NK-92 (cell line): ENCODE measurements around the gene GALR3.

Experiments used
- DNase-seq: peaks from one replicate; lab custom pipeline; 2025; ENCODE audit not compliant: unreplicated experiment; lab: John Stamatoyannopoulos, UW

GALR3 gene

GRCh38 chr22:37865510-37865909 lies 42.3 kb downstream of the GALR3 start:
- no peak for DNase-seq

DNA sequence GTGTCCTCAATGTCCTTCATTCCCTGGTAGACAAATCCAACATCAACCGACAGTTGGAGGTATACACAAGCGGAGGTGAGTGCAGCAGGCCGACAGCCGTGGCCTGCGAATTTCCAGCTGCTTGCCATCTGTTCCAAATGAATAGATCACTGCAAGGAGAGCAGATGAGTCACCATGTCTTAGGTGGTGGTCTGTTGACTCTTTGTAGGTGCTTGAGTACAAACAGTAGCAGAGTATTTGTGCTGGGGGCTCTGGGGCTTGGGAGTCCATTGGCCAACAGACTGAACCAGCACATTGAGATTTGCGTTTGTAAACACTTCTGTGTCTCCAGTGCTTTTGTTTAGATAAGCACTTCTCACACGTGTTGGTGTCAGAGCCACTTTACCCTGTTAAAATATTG lies 47.1 kb downstream of the GALR3 start:
- no peak for DNase-seq
